Measurements from ENCODE around the gene BCL2.

Gene BCL2

DNA sequence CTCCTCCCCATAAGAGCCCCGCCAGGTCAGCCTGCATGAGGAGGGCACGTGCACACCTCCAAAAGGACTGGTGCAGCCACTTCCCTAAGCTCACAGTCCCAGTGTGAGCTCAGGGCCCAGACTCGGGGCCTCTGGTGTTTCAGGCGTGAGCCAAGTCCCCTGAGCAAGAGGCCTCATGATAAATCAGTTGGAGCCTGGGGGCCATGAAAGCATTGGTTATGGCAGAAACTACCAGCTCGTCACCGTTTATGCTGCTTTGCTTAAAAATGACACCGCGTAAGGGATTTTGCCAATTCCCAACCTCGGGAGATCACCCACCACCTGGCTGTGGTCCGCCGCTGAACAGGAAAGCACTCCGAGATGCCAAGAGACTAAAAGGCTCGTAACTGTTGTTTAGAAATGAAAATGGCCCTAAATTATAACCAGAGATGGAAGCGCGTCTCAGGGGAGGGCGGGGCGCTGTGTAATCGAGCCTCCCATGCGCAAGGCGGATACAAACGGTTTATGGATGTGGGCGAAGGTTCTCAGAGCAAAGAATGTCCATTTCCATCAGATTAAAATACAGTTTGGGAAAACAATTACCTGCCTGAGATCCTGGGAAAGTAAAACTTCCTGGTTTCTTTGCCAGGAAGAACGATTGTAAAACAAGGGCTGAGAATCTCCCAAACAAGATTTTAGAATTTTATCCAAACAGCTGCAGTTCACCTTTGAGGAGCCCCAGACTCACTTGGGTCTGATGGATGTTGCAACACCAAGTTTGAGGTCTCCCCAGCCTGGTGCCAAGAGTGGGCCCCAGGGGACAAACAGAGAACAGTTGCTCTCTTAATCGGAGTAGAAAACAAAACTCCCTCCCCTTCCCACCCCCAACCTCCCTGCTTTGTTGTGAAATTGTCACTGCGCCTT is 141.4 kb downstream of the BCL2 start:
- DNase-seq = peak; percentile 44

GRCh38 chr18:63177259-63177658 is 142.3 kb downstream of the BCL2 start:
- no peak for DNase-seq

GRCh38 chr18:63175264-63175663 is 144.3 kb downstream of the BCL2 start:
- DNase-seq = no peak

GRCh38 chr18:63173983-63174382 is 145.6 kb downstream of the BCL2 start:
- DNase-seq = no peak

- DNase-seq = no peak
Observed at GRCh38 chr18:63169853-63170252, 149.7 kb downstream of the BCL2 start.

DNA sequence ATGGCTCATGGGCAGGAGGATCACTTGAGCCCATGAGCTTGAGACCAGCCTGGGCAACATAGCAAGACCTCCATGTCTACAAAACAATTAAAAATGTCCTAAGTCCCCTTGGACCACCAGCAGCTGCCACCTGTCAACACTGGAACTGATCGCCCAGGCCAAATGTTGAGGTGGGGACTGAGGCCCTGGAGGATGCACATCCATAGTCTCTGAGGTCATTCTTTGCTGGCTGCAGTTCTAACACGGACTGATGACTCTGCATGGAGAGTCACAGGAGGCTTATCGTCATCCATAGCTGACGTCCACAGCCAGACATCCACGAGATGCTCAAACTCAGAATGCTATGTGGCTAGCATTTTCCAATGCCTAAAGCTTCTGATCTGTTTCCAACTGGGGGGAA is 151.3 kb downstream of the BCL2 start:
- no peak for DNase-seq

- DNase-seq = no peak
Observed at GRCh38 chr18:63166142-63166541, 153.4 kb downstream of the BCL2 start.

- no peak for DNase-seq
Observed at GRCh38 chr18:63164396-63164795, 155.2 kb downstream of the BCL2 start.

- no peak for DNase-seq
Observed at GRCh38 chr18:63162271-63163014, 157.1 kb downstream of the BCL2 start.

DNA sequence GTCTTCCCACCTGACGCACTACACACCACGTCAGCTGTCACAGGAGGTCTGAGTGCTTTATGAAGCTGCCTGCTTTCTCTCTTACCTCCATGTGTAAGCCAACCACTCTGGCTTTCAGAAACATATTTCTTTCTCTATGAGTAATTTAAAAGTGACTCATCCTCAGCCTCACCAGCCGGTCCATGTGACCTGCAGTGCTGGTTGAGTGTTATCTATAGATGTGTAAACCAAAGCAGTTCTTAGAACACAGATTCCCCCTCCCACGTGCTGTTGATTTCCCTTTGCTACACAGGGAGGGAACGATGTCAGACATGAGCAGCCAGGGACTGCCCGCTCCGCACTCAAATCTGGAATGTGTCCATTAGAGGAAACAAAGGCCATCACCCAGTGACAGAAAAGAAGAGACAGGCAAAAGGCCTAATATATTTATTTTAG is 157.8 kb downstream of the BCL2 start:
- no peak for DNase-seq

DNA sequence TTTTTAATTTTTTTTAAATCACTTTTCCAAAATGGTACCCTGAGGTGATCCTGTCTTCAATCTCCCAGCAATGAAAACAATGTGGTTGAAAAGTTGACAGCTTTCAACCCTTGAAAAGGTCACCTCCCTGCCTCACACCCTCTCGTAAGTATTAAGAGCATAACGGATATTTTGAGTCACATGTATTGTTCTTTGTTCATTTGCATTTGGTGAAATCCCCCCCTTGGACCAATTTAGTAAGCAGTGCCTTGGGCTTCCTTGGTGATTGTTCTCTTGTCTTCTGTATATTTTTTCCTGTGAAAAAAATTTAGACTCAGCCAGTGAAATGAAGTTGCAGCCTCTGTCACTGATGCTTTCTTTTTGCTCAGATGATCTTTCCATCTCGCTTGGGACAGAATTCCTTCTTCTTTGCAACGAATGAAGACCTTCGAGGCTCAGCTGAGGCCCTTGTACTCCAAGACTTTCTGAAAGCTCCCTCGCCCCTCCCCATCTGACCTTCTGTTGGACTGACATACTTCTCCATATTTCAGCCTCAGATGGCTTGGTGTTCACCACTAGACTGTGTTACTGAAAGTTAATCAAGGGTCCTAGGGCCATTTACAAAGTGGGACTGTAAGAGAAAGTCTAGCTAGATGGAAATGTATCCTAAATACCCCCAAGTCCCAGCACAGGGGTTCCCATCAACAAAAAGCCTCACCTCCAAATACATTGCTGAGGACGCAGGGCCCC is 158.4 kb downstream of the BCL2 start:
- DNase-seq = no peak

DNA sequence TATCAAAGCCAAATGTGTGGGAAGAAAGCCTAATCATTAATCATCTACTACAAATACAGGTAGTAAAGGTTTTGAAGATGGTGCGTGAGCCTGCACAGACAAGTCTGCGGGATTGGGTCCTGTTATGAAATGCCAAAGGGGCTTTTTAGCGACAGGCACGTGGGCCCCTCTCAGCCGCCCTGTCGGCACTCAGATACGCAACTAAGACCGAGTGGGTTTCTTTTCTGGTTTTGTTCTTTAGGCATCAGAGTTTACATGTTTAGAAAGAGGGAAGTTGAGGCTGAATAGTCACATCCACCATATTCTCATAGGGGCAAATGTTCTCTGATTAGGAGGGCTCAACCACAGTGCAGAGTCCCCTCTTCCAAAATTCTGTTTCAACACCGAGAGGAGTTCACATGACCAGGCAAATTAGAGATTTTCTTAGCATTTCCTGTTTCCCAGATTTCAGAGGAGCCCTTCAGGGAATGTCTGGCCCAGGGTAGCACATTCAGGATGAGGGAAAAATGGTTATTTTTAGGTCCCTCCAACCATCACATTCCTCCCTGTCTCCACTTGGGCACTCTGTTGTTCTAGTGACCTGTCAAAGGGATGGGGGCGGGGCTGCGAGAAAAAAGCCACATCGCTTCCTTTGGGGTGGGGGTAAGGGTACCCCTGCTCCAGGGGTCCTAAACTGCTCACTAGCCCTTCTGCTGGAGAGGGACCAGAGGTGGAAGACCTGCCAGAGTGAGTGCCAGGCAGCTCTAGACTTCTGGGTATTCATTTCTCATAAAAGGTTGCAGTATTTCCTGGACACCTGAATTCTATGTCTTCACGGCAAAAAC is 159.2 kb downstream of the BCL2 start:
- no peak for DNase-seq

GRCh38 chr18:63159590-63159989 is 160.0 kb downstream of the BCL2 start:
- no peak for DNase-seq

DNA sequence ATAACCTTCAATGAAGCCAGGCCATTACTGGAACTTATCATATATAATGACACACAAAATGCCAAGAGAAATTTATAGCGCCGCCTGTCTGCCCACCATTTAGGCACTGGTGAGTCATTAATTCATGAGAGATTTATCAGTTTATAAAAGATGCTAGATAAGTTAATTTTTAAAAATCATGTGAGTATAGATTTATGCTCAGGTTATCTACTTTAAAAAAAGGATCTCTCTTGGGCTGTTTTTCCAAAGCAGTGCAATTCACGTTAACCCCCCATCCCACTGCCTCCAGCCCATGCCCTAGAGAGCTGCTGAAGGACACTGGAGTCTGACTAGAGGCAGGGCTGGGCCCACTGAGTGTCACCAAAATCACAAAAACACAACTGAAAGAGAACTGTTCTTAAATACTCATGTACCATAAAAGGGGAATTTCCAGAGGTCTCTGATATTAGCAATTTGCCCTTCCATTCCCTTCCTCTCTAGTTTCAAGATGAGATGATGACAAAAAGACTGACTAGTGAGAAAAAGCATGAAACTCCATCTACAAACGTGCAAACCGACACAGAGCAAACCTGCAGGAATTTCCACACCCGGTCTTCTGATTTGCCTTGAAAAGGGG is 160.8 kb downstream of the BCL2 start:
- DNase-seq = no peak

DNA sequence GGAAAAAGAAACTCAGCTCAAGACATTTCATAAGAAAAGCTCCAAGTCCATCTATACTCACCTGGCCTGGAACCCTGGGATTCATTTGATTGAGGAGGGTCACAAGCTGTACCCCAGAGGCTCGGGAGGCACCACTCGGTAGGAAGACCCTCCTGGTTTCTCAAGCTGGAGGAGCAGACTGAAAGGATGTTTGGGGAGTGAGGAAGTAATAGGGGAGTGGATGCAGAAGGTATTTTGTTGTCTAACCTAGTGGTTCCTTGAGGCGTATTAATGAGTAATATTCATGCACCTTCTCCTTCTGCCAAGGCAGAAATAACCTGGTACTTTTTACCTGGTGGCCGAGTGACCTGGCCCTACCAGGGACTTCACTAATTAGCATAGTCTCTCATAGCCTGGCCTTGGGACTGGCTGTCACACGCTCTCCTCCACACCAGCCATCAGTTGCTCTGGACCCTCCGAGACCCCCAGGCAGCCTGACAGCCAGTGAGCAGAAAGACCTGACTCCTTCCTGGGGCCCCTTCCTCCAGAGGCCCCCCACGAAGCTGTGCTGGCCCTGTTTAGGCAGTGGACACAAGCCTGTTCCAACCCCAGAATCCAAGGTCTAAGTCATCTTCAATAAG is 161.4 kb downstream of the BCL2 start:
- DNase-seq = no peak

DNA sequence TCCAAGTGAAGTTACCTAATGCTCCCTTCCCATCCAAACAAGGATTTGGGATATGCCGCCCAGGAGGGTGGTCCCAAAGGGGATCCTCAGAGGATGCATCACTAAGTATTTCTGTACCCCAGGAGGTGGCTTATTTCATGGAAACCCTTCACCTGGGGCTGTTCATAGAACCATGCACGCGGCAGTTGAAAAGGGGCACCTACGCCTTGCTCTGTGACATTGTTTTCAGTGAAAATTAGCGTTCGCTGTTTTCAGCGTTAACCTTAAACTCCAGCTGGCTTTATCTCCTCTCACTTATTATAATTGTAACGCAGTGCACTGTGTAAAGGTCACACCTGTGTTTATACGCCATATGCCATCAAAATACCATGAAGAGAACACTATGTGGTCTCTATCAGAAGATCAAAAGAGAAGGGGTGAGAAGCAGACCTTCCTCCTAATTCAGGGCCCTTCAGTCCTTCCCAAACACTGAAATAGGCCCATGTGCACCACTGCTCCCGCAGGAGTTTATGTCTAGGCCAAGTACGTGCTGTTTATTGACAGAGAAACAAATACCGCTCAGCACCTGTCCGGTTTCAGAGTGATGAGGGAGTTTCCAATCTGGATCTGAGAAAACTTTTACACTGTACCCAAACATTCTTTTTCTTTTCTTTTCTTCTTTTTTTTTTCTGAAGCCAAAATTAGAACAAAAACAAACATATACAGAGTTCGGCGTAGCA is 162.1 kb downstream of the BCL2 start:
- DNase-seq = peak; percentile 90

GRCh38 chr18:63155910-63156773 is 163.4 kb downstream of the BCL2 start:
- no peak for DNase-seq

GRCh38 chr18:63155169-63155852 is 164.3 kb downstream of the BCL2 start:
- peak; percentile 94 for DNase-seq
